Measurements from ENCODE around the gene ZNF557. TPM values are rescaled to one million over a fixed set of nuclear protein-coding genes. Genes with fewer than 3 reads are reported as not detected.

Gene ZNF557
- total RNA-seq, 2 experiments from 2014 or later, result 15.8 to 17.4 TPM

DNA sequence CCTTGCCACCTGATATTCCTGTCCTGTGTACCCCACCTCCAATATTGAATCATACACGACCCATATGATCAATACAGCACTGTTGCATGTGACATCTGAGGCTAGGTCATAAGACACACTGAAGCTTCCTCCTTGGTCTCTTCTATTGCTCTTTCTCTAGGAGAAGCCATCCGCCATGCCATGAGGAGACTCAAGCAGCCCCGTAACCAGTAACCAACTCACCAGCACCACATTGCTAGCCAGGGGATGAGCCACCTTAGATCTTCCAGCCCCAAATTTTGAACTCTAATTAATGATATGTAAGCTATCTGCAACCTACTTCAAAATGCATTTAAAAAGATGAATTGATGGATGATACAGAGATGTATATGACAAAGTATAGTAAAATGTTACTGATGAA lies 28.6 kb downstream of the ZNF557 start:
- Mint-ChIP-seq H3K27ac (peak overlapping the region; percentile 89), H3K36me3 (ENCODE audit: low read depth) (peaks cover 22% of the 10 kb centered on the region), H3K4me1 (ENCODE audit: low read depth) (peaks cover 40% of the 10 kb centered on the region), H3K9me3 (peaks cover 12% of the 10 kb centered on the region), H3K4me3 (peak overlapping the region; percentile 94), H3K27me3 (no peaks in the 10 kb centered on the region)
- Histone ChIP-seq H3K27ac (ENCODE audit: low read depth in 1 of 2, low read length in 2 of 2) (no peak overlapping the region), H3K4me1 (ENCODE audit: insufficient read depth, low read length) (peaks cover 20% of the 10 kb centered on the region), H3K9me3 (ENCODE audit: control insufficient read depth in 1 of 2, insufficient read depth in 1 of 2, low read length in 2 of 2) (peaks cover 21 to 30% of the 10 kb centered on the region in 2 experiments), H3K36me3 (ENCODE audit: insufficient read depth, low read length) (no peaks in the 10 kb centered on the region), H3K27me3 (ENCODE audit: control insufficient read depth in 1 of 2, insufficient read depth in 2 of 2, low read length in 2 of 2) (no peaks in the 10 kb centered on the region), H3K4me3 (ENCODE audit: low read length) (no peak overlapping the region)
- ChIA-PET POLR2A (interaction anchor here (2.0 to 3.4 kb wide), 3 partner anchors 9 to 251 kb away, joined by 12 to 55 read pairs (median 26); partner anchors contain the start of genes ARHGEF18 and ZNF557), CTCF (interaction anchor here (0.7 kb wide), 1 partner anchor 51 kb away, joined by 3 read pairs; no protein-coding TSS in a partner anchor)
- ATAC-seq (ENCODE audit: poor library complexity) (no peak), DNase-seq (no peak)
- intact Hi-C loops (cut with DNase I, micrococcal nuclease), result no loop called here
- no peak for TF ChIP-seq CTCF (IDR thresholded peaks at IDR 0.05)

DNA sequence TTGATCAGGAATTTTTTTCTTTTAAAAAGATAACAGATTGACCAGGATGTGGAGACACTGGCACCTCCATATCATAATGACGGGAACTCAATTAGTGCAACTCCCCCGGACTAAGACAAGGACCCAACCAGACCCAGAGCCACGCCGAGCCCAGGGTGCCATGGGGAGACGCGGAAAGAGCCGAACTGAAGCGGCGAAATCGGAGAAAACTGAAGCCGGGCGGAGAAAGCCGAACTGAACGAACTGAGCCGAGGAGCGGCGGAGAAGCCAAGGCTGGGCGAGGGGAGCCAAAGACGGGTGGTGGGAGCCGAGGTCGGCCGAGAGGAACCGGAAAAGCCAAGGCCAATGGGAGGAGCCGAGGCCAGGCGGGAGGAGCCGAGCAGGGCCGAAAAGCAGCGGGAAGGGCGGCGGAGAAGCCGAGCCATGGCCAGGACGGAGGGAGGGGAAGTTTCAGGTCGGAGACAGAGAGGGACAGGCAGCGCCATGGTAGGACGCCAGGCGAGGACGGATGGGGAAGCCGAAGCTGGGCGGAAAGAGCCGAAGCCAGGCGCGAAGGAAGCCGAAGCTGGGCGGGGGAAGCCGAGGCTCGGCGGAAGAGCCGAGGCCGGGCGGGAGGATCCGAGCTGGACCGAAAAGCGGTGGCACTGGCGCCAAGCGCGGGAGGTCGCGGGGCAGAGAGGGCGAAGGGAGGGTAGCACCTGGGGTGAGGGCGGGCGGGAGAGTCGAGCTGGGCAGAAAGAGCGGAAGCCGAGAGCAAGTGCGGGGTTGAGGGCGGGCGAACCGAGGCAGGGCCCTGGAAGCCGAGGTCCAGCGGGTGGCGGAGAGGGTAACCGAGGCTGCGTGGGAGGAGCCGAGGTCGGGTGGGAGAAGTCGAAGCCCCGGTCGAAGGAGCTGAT lies 29.4 kb downstream of the ZNF557 start:
- POLR2A ChIA-PET, result interaction anchor here (0.6 to 3.4 kb wide), 14 partner anchors 10 to 1195 kb away, joined by 3 to 55 read pairs (median 6); partner anchors contain the start of genes ARHGEF18, GPR108, PET100 and TRAPPC5
- peaks cover 40% of the 10 kb centered on the region for H3K4me1 Mint-ChIP-seq (ENCODE audit: low read depth)
- Histone ChIP-seq H3K9me3 (ENCODE audit: control insufficient read depth in 1 of 2, insufficient read depth in 1 of 2, low read length in 2 of 2) (peaks cover 17 to 22% of the 10 kb centered on the region in 2 experiments), H3K27me3 (ENCODE audit: control insufficient read depth in 1 of 2, insufficient read depth in 2 of 2, low read length in 2 of 2) (no peaks in the 10 kb centered on the region), H3K4me3 (ENCODE audit: low read length) (peak overlapping the region; percentile 87), H3K27ac (ENCODE audit: low read depth in 1 of 2, low read length in 2 of 2) (peak overlapping the region; percentile 79 to 90), H3K4me1 (ENCODE audit: insufficient read depth, low read length) (peaks cover 20% of the 10 kb centered on the region), H3K36me3 (ENCODE audit: insufficient read depth, low read length) (no peaks in the 10 kb centered on the region)
- H3K4me3 Mint-ChIP-seq, result peak overlapping the region; percentile 94
- H3K27me3 Mint-ChIP-seq, result no peaks in the 10 kb centered on the region
- H3K36me3 Mint-ChIP-seq (ENCODE audit: low read depth), result peaks cover 22% of the 10 kb centered on the region
- DNase-seq, result peak; percentile 80 to 94 (median 89)
- peak; percentile 93 for ATAC-seq (ENCODE audit: poor library complexity)
- TF ChIP-seq CTCF (IDR thresholded peaks at IDR 0.05), result no peak
- intact Hi-C loops (cut with DNase I, micrococcal nuclease), result no loop called here
- H3K9me3 Mint-ChIP-seq, result peaks cover 12% of the 10 kb centered on the region
- CTCF ChIA-PET, result interaction anchor here (0.8 to 1.1 kb wide), 3 partner anchors 242 to 581 kb away, joined by 3 to 5 read pairs (median 3); partner anchors contain the start of gene TRAPPC5
- peak overlapping the region; percentile 89 for H3K27ac Mint-ChIP-seq

GRCh38 chr19:7099597-7099921 lies 30.1 kb downstream of the ZNF557 start:
- no peak for ATAC-seq (ENCODE audit: poor library complexity)
- intact Hi-C loops (cut with DNase I, micrococcal nuclease), result no loop called here
- Mint-ChIP-seq H3K4me1 (ENCODE audit: low read depth) (peaks cover 40% of the 10 kb centered on the region), H3K36me3 (ENCODE audit: low read depth) (peaks cover 22% of the 10 kb centered on the region), H3K27ac (peak overlapping the region; percentile 89), H3K27me3 (no peaks in the 10 kb centered on the region), H3K4me3 (peak overlapping the region; percentile 94), H3K9me3 (peaks cover 12% of the 10 kb centered on the region)
- DNase-seq, result peak in 4 of 14 experiments; percentile 50 to 82 (median 58)
- peak overlapping the region; percentile 79 to 90 for H3K27ac ChIP-seq (ENCODE audit: low read depth in 1 of 2, low read length in 2 of 2)
- H3K27me3 ChIP-seq (ENCODE audit: control insufficient read depth in 1 of 2, insufficient read depth in 2 of 2, low read length in 2 of 2), result no peaks in the 10 kb centered on the region
- ChIA-PET CTCF (interaction anchor here (0.8 to 1.1 kb wide), 3 partner anchors 242 to 581 kb away, joined by 3 to 5 read pairs (median 3); partner anchors contain the start of gene TRAPPC5), POLR2A (interaction anchor here (0.6 to 3.4 kb wide), 14 partner anchors 11 to 1195 kb away, joined by 3 to 55 read pairs (median 6); partner anchors contain the start of genes ARHGEF18, GPR108, PET100 and TRAPPC5)
- H3K36me3 ChIP-seq (ENCODE audit: insufficient read depth, low read length), result no peaks in the 10 kb centered on the region
- peaks cover 20% of the 10 kb centered on the region for H3K4me1 ChIP-seq (ENCODE audit: insufficient read depth, low read length)
- peaks cover 13 to 15% of the 10 kb centered on the region in 2 experiments for H3K9me3 ChIP-seq (ENCODE audit: control insufficient read depth in 1 of 2, insufficient read depth in 1 of 2, low read length in 2 of 2)
- TF ChIP-seq CTCF (IDR thresholded peaks at IDR 0.05), result no peak
- peak overlapping the region; percentile 87 for H3K4me3 ChIP-seq (ENCODE audit: low read length)
